ENCODE data around the gene MLPH. TPM values are rescaled to one million over a fixed set of nuclear protein-coding genes. Genes with fewer than 3 reads are reported as not detected.

Gene MLPH
- total and polyA plus RNA-seq, 2 donors (not counting 1 experiment from before 2014, with no cell fraction given): not detected

DNA sequence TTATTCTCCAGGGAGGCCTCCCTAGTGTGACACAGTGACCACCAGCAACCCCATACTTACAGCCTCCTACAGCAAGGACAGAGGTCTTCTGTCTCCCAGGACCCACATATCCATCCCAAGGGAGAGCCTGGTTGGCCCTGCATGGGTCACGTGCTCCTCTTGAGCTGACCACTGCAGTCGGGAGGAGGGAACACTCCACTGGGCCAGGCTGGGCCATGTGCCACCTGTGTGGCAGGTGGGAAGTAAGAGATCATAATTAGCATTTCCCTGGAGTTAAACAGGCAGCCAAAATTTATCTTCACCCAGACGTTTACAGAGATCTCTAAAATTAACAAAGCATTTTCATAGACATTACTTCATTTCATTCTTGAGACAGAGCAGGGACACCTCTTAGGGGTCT, 33.4 kb upstream of the MLPH start:
- Histone ChIP-seq H3K4me1 (ENCODE audit: control insufficient read depth in 2 of 2, insufficient read depth in 2 of 2, low read length in 2 of 2) (no peaks in the 10 kb centered on the region), H4K20me1 (ENCODE audit: control insufficient read depth, insufficient read depth, low read length, poor library complexity, severe bottlenecking) (no peaks in the 10 kb centered on the region), H2AFZ (ENCODE audit: insufficient read depth, low read depth, low read length, poor library complexity, severe bottlenecking) (no peak overlapping the region), H3K27ac (ENCODE audit: low read length in 2 of 2) (no peak overlapping the region), H3K4me3 (ENCODE audit: control extremely low read depth in 1 of 5, extremely low read depth in 1 of 5, insufficient read depth in 1 of 5, low read depth in 2 of 5, low read length in 4 of 5) (no peak overlapping the region), H3K9me3 (ENCODE audit: control extremely low read depth in 1 of 3, control insufficient read depth in 2 of 3, insufficient read depth in 1 of 3, low read length in 2 of 3) (no peaks in the 10 kb centered on the region), H3K79me2 (ENCODE audit: control insufficient read depth, insufficient read depth, low read length) (no peaks in the 10 kb centered on the region), H3K36me3 (replicated peaks in 1 of 2; ENCODE audit: control extremely low read depth in 1 of 2, control insufficient read depth in 1 of 2, extremely low read depth in 1 of 2, insufficient read depth in 2 of 2, low read length in 1 of 2) (no peaks in the 10 kb centered on the region), H3K4me2 (replicated peaks; ENCODE audit: low read depth, low read length, poor library complexity, severe bottlenecking) (no peak overlapping the region), H3K9ac (ENCODE audit: low read length) (no peak overlapping the region), H3K27me3 (replicated peaks in 1 of 4; ENCODE audit: control extremely low read depth in 1 of 4, control insufficient read depth in 3 of 4, insufficient read depth in 4 of 4, low read length in 3 of 4) (no peaks in the 10 kb centered on the region)
- DNase-seq: no peak
- H3K4me1 Mint-ChIP-seq: peaks cover 10% of the 10 kb centered on the region
- peaks cover 18% of the 10 kb centered on the region for H3K27me3 Mint-ChIP-seq
- no peak overlapping the region for H3K4me3 Mint-ChIP-seq
- ChIA-PET CTCF (no interaction called here), POLR2A (no interaction called here)
- 33% methylated on average over 1 of the region's 3 CpGs for WGBS (ENCODE audit: insufficient coverage)
- no peak for ATAC-seq (ENCODE audit: low read depth)
- TF ChIP-seq, protein P1, sequence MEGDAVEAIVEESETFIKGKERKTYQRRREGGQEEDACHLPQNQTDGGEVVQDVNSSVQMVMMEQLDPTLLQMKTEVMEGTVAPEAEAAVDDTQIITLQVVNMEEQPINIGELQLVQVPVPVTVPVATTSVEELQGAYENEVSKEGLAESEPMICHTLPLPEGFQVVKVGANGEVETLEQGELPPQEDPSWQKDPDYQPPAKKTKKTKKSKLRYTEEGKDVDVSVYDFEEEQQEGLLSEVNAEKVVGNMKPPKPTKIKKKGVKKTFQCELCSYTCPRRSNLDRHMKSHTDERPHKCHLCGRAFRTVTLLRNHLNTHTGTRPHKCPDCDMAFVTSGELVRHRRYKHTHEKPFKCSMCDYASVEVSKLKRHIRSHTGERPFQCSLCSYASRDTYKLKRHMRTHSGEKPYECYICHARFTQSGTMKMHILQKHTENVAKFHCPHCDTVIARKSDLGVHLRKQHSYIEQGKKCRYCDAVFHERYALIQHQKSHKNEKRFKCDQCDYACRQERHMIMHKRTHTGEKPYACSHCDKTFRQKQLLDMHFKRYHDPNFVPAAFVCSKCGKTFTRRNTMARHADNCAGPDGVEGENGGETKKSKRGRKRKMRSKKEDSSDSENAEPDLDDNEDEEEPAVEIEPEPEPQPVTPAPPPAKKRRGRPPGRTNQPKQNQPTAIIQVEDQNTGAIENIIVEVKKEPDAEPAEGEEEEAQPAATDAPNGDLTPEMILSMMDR (IDR thresholded peaks at IDR 0.05): no peak
- TF ChIP-seq EZH2 (IDR thresholded peaks at IDR 0.05; ENCODE audit: borderline replicate concordance, insufficient read depth, low read depth, low read length, poor library complexity, severe bottlenecking): no peak
- no peak overlapping the region for H3K27ac Mint-ChIP-seq
- intact Hi-C loops (cut with micrococcal nuclease): no loop called here
- H3K9me3 Mint-ChIP-seq (ENCODE audit: insufficient read depth): no peaks in the 10 kb centered on the region

DNA sequence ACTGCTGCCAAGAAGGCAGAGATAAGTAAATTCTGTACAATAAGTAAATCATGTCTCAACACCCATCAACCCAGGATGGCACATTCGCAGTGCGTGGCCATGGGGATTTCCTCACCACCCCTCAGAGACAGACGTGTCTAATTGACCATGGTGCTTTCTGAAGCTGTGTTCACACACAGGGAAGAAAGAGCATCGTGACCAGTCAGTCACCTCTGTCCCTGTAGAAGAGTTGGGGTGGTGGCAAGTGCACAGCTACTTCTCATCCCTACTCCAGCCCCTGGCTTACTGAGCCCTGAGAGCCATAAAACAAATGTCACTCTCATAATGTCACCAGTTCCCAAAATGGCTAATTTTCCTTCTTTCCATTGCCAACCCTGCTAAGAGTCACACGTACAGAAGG, 31.3 kb upstream of the MLPH start:
- Mint-ChIP-seq H3K4me3 (no peak overlapping the region), H3K4me1 (peaks cover 10% of the 10 kb centered on the region), H3K27me3 (peaks cover 22% of the 10 kb centered on the region), H3K27ac (no peak overlapping the region), H3K9me3 (ENCODE audit: insufficient read depth) (no peaks in the 10 kb centered on the region)
- ChIA-PET CTCF (no interaction called here), POLR2A (no interaction called here)
- 88% methylated on average over 1 of the region's 5 CpGs for WGBS (ENCODE audit: insufficient coverage)
- ATAC-seq (ENCODE audit: low read depth) (no peak), DNase-seq (no peak)
- Histone ChIP-seq H3K9ac (ENCODE audit: low read length) (no peak overlapping the region), H3K9me3 (ENCODE audit: control extremely low read depth in 1 of 3, control insufficient read depth in 2 of 3, insufficient read depth in 1 of 3, low read length in 2 of 3) (no peaks in the 10 kb centered on the region), H3K4me2 (replicated peaks; ENCODE audit: low read depth, low read length, poor library complexity, severe bottlenecking) (no peak overlapping the region), H3K79me2 (ENCODE audit: control insufficient read depth, insufficient read depth, low read length) (no peaks in the 10 kb centered on the region), H3K27ac (ENCODE audit: low read length in 2 of 2) (no peak overlapping the region), H3K27me3 (replicated peaks in 1 of 4; ENCODE audit: control extremely low read depth in 1 of 4, control insufficient read depth in 3 of 4, insufficient read depth in 4 of 4, low read length in 3 of 4) (no peaks in the 10 kb centered on the region), H3K4me1 (ENCODE audit: control insufficient read depth in 2 of 2, insufficient read depth in 2 of 2, low read length in 2 of 2) (no peaks in the 10 kb centered on the region), H2AFZ (ENCODE audit: insufficient read depth, low read depth, low read length, poor library complexity, severe bottlenecking) (no peak overlapping the region), H3K4me3 (ENCODE audit: control extremely low read depth in 1 of 5, extremely low read depth in 1 of 5, insufficient read depth in 1 of 5, low read depth in 2 of 5, low read length in 4 of 5) (no peak overlapping the region), H4K20me1 (ENCODE audit: control insufficient read depth, insufficient read depth, low read length, poor library complexity, severe bottlenecking) (no peaks in the 10 kb centered on the region), H3K36me3 (replicated peaks in 1 of 2; ENCODE audit: control extremely low read depth in 1 of 2, control insufficient read depth in 1 of 2, extremely low read depth in 1 of 2, insufficient read depth in 2 of 2, low read length in 1 of 2) (no peaks in the 10 kb centered on the region)
- intact Hi-C loops (cut with micrococcal nuclease): no loop called here
- TF ChIP-seq, protein P1 (IDR thresholded peaks at IDR 0.05): no peak
- no peak for TF ChIP-seq EZH2 (IDR thresholded peaks at IDR 0.05; ENCODE audit: borderline replicate concordance, insufficient read depth, low read depth, low read length, poor library complexity, severe bottlenecking)

Data from B cell (primary cell).